ENCODE measurements around the gene SYNPO2.

The SYNPO2 gene

GRCh38 chr4:118962540-118962939 is 73.9 kb downstream of the SYNPO2 start:
- TF ChIP-seq TEAD4 (IDR thresholded peaks at IDR 0.05), result no peak
- TF ChIP-seq TAF1 (IDR thresholded peaks at IDR 0.05; ENCODE audit: low read depth), result no peak
- TF ChIP-seq EGR1 (IDR thresholded peaks at IDR 0.05), result no peak
- TF ChIP-seq NFIC (IDR thresholded peaks at IDR 0.05), result no peak
- TF ChIP-seq USF1 (IDR thresholded peaks at IDR 0.05), result no peak
- TF ChIP-seq CREB1 (IDR thresholded peaks at IDR 0.05; ENCODE audit: low read depth), result no peak
- no peak for TF ChIP-seq ZBTB7A (IDR thresholded peaks at IDR 0.05; ENCODE audit: low read depth)
- TF ChIP-seq, protein P1, sequence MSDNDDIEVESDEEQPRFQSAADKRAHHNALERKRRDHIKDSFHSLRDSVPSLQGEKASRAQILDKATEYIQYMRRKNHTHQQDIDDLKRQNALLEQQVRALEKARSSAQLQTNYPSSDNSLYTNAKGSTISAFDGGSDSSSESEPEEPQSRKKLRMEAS (IDR thresholded peaks at IDR 0.05), result no peak
- TF ChIP-seq YY1 (IDR thresholded peaks at IDR 0.05; ENCODE audit: low read depth), result no peak
- no peak for TF ChIP-seq FOXM1 (IDR thresholded peaks at IDR 0.05; ENCODE audit: borderline replicate concordance, low read depth)
- TF ChIP-seq TCF12 (IDR thresholded peaks at IDR 0.05; ENCODE audit: low read depth), result no peak
- TF ChIP-seq RAD21 (IDR thresholded peaks at IDR 0.05; ENCODE audit: low read depth), result no peak
- no peak for TF ChIP-seq CEBPB (IDR thresholded peaks at IDR 0.05)
- TF ChIP-seq REST (IDR thresholded peaks at IDR 0.05; ENCODE audit: low read depth), result no peak
- no peak for TF ChIP-seq EP300 (IDR thresholded peaks at IDR 0.05; ENCODE audit: borderline replicate concordance)

DNA sequence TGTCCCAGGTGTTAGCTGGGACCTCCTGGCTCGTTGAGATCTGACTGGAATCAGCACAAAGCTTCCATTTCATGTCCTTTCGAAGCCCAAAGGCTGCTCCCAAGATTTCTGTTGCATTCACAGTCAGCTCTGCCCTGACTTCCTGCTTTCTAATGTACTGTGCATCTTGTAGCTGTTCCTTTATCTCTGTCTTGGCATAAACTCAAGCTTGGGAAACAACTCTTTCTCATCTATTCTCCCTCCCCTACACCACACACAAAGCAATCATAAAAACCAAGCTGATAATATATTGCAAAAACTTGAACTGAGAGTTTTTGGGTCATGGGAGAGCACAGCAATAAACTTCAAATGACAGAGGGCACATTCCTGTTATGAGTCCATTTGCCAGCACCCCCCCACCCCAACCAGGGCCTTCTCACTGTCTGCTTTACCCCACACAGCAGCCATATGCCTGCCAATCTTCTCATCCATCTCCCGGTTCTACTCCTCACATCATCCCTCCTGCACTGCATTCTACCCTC is 76.3 kb downstream of the SYNPO2 start:
- TF ChIP-seq USF1 (IDR thresholded peaks at IDR 0.05) (no peak), EGR1 (IDR thresholded peaks at IDR 0.05) (no peak), FOXM1 (IDR thresholded peaks at IDR 0.05; ENCODE audit: borderline replicate concordance, low read depth) (no peak), ZBTB7A (IDR thresholded peaks at IDR 0.05; ENCODE audit: low read depth) (no peak)

DNA sequence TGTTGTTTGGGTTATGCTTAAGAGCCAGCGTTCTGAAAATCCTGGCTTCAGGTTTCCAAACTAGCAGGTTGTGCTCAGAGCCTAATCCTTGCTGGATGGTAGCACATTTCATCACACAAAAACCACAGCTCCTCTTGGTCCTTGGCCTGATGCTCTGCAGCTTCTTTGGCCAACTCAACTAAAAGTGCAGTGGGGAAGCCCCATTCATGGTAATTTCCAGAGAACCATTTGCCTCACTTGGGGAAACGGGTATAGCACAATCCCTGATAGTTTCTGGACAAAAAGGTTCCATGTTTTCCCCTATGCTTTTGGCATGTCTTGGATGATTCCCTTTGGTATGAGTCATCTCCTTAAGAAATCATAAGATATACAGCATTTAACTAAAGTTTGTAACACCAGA is 78.7 kb downstream of the SYNPO2 start:
- no peak for TF ChIP-seq YY1 (IDR thresholded peaks at IDR 0.05; ENCODE audit: low read depth)
- no peak for TF ChIP-seq TEAD4 (IDR thresholded peaks at IDR 0.05)
- TF ChIP-seq ZBTB7A (IDR thresholded peaks at IDR 0.05; ENCODE audit: low read depth), result no peak
- TF ChIP-seq USF1 (IDR thresholded peaks at IDR 0.05), result no peak
- TF ChIP-seq EGR1 (IDR thresholded peaks at IDR 0.05), result no peak
- TF ChIP-seq CEBPB (IDR thresholded peaks at IDR 0.05), result no peak
- TF ChIP-seq NFIC (IDR thresholded peaks at IDR 0.05), result no peak
- TF ChIP-seq FOXM1 (IDR thresholded peaks at IDR 0.05; ENCODE audit: borderline replicate concordance, low read depth), result no peak
- TF ChIP-seq, protein P1 (IDR thresholded peaks at IDR 0.05), result no peak
- no peak for TF ChIP-seq EP300 (IDR thresholded peaks at IDR 0.05; ENCODE audit: borderline replicate concordance)
- TF ChIP-seq TAF1 (IDR thresholded peaks at IDR 0.05; ENCODE audit: low read depth), result no peak
- TF ChIP-seq CREB1 (IDR thresholded peaks at IDR 0.05; ENCODE audit: low read depth), result no peak
- TF ChIP-seq REST (IDR thresholded peaks at IDR 0.05; ENCODE audit: low read depth), result no peak
- TF ChIP-seq RAD21 (IDR thresholded peaks at IDR 0.05; ENCODE audit: low read depth), result no peak

DNA sequence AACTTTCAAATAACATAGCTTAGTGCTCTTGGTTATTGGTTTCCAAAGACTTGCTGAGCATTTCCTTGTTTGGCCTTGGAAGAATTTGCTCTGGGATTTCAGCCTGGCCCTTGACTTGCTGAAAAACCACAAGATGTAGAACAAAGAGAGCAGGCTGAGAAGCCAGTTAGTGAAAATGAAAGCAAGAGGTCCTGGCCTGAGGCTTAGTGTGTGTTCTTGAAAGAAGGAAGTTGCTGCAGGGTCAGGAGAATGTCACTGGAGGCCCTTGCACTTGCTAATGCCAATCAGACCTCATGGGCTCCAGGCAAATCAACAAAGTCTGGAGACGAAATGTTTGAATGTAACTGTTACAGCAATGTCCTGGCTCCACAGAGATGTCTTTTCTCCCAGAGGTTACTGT is 79.4 kb downstream of the SYNPO2 start:
- TF ChIP-seq RAD21 (IDR thresholded peaks at IDR 0.05; ENCODE audit: low read depth) (no peak), CEBPB (IDR thresholded peaks at IDR 0.05) (no peak), YY1 (IDR thresholded peaks at IDR 0.05; ENCODE audit: low read depth) (no peak), EGR1 (IDR thresholded peaks at IDR 0.05) (no peak), TEAD4 (IDR thresholded peaks at IDR 0.05) (no peak), TCF12 (IDR thresholded peaks at IDR 0.05; ENCODE audit: low read depth) (no peak), ZBTB7A (IDR thresholded peaks at IDR 0.05; ENCODE audit: low read depth) (no peak), FOXM1 (IDR thresholded peaks at IDR 0.05; ENCODE audit: borderline replicate concordance, low read depth) (no peak), CREB1 (IDR thresholded peaks at IDR 0.05; ENCODE audit: low read depth) (no peak), EP300 (IDR thresholded peaks at IDR 0.05; ENCODE audit: borderline replicate concordance) (no peak), USF1 (IDR thresholded peaks at IDR 0.05) (no peak), NFIC (IDR thresholded peaks at IDR 0.05) (no peak), TAF1 (IDR thresholded peaks at IDR 0.05; ENCODE audit: low read depth) (no peak), REST (IDR thresholded peaks at IDR 0.05; ENCODE audit: low read depth) (no peak)
- TF ChIP-seq, protein P1 (IDR thresholded peaks at IDR 0.05), result no peak
